ENCODE measurements around the gene R3HDM1.

The R3HDM1 gene

GRCh38 chr2:135689679-135690078, 158.4 kb downstream of the R3HDM1 start:
- peaks cover 7% of the 10 kb centered on the region for H3K36me3 ChIP-seq (ENCODE audit: low read length)
- H2AFZ ChIP-seq (ENCODE audit: low read depth, low read length, severe bottlenecking), result no peak overlapping the region

GRCh38 chr2:135694711-135695110, 163.4 kb downstream of the R3HDM1 start:
- no peak overlapping the region for H3K27ac ChIP-seq (ENCODE audit: low read depth, low read length)
- TF ChIP-seq EZH2phosphoT487 (conservative IDR thresholded peaks at IDR 0.05; ENCODE audit: low read length), result no peak
- no peak for TF ChIP-seq CTCF (IDR thresholded peaks at IDR 0.05; ENCODE audit: insufficient read depth, low read length, poor library complexity, severe bottlenecking)

More at GRCh38 chr2:135689679-135690078, 158.4 kb downstream of the R3HDM1 start:
- TF ChIP-seq EZH2phosphoT487 (conservative IDR thresholded peaks at IDR 0.05; ENCODE audit: low read length) (no peak), CTCF (IDR thresholded peaks at IDR 0.05; ENCODE audit: insufficient read depth, low read length, poor library complexity, severe bottlenecking) (no peak)
- Histone ChIP-seq H3K9ac (ENCODE audit: low read length) (no peak overlapping the region), H3K4me2 (ENCODE audit: low read depth, low read length, poor library complexity, severe bottlenecking) (no peak overlapping the region), H3K27me3 (ENCODE audit: low read length) (no peaks in the 10 kb centered on the region), H3F3A (ENCODE audit: insufficient read depth) (no peaks in the 10 kb centered on the region), H3K27ac (ENCODE audit: low read depth, low read length) (no peak overlapping the region), H3K4me3 (ENCODE audit: insufficient read depth, low read length, poor library complexity, severe bottlenecking) (no peak overlapping the region), H3K9me2 (replicated peaks; ENCODE audit: insufficient read depth, low read length) (no peaks in the 10 kb centered on the region), H3K9me3 (ENCODE audit: insufficient read depth, low read length) (no peaks in the 10 kb centered on the region), H4K20me1 (ENCODE audit: low read depth, low read length) (no peaks in the 10 kb centered on the region), H3K79me2 (ENCODE audit: insufficient read depth, low read length) (no peaks in the 10 kb centered on the region)

GRCh38 chr2:135698838-135699237, 167.6 kb downstream of the R3HDM1 start:
- H3K27ac ChIP-seq (ENCODE audit: low read depth, low read length), result no peak overlapping the region
- H3K4me2 ChIP-seq (ENCODE audit: low read depth, low read length, poor library complexity, severe bottlenecking), result no peak overlapping the region
- H3K4me3 ChIP-seq (ENCODE audit: insufficient read depth, low read length, poor library complexity, severe bottlenecking), result no peak overlapping the region
- no peaks in the 10 kb centered on the region for H4K20me1 ChIP-seq (ENCODE audit: low read depth, low read length)
- H3K36me3 ChIP-seq (ENCODE audit: low read length), result 0 out of 2 replicates have a peak, but pooled peaks cover 6% of the 10 kb centered on the region
- no peaks in the 10 kb centered on the region for H3K79me2 ChIP-seq (ENCODE audit: insufficient read depth, low read length)
- H3F3A ChIP-seq (ENCODE audit: insufficient read depth), result no peaks in the 10 kb centered on the region
- no peaks in the 10 kb centered on the region for H3K9me2 ChIP-seq (replicated peaks; ENCODE audit: insufficient read depth, low read length)
- TF ChIP-seq EZH2phosphoT487 (conservative IDR thresholded peaks at IDR 0.05; ENCODE audit: low read length), result no peak
- no peak for TF ChIP-seq CTCF (IDR thresholded peaks at IDR 0.05; ENCODE audit: insufficient read depth, low read length, poor library complexity, severe bottlenecking)
- H3K9me3 ChIP-seq (ENCODE audit: insufficient read depth, low read length), result no peaks in the 10 kb centered on the region
- H3K9ac ChIP-seq (ENCODE audit: low read length), result no peak overlapping the region
- no peak overlapping the region for H2AFZ ChIP-seq (ENCODE audit: low read depth, low read length, severe bottlenecking)
- H3K27me3 ChIP-seq (ENCODE audit: low read length), result no peaks in the 10 kb centered on the region

More at GRCh38 chr2:135694711-135695110, 163.4 kb downstream of the R3HDM1 start:
- H3K79me2 ChIP-seq (ENCODE audit: insufficient read depth, low read length), result no peaks in the 10 kb centered on the region
- no peaks in the 10 kb centered on the region for H3K27me3 ChIP-seq (ENCODE audit: low read length)
- H3F3A ChIP-seq (ENCODE audit: insufficient read depth), result no peaks in the 10 kb centered on the region
- peaks cover 7% of the 10 kb centered on the region; the same call in 1 of the 2 replicates for H3K36me3 ChIP-seq (ENCODE audit: low read length)
- no peak overlapping the region for H3K9ac ChIP-seq (ENCODE audit: low read length)
- H3K4me3 ChIP-seq (ENCODE audit: insufficient read depth, low read length, poor library complexity, severe bottlenecking), result no peak overlapping the region
- H3K4me2 ChIP-seq (ENCODE audit: low read depth, low read length, poor library complexity, severe bottlenecking), result no peak overlapping the region
- H3K9me3 ChIP-seq (ENCODE audit: insufficient read depth, low read length), result no peaks in the 10 kb centered on the region
- H4K20me1 ChIP-seq (ENCODE audit: low read depth, low read length), result no peaks in the 10 kb centered on the region
- H3K9me2 ChIP-seq (replicated peaks; ENCODE audit: insufficient read depth, low read length), result no peaks in the 10 kb centered on the region
- H2AFZ ChIP-seq (ENCODE audit: low read depth, low read length, severe bottlenecking), result no peak overlapping the region
